Vagina (tissue), 2 donors: ENCODE results near the gene ROCK2.

Experiments used
- POLR2A ChIP-seq, 2 donors: fragments of 450-650 bp; IDR thresholded peaks; one replicate each; pipeline ENCODE4 v1.6.1; 2017; ENCODE audit warnings: antibody characterized with exemption in 2 of 2, mild to moderate bottlenecking in 2 of 2, moderate library complexity in 2 of 2
- POLR2AphosphoS5 ChIP-seq, 2 donors: sonication (generic); formaldehyde crosslinking; IDR thresholded peaks; one replicate each; pipeline ENCODE4 v1.9.0; 2017; ENCODE audit warnings: antibody characterized with exemption in 2 of 2, mild to moderate bottlenecking in 2 of 2, low read depth in 1 of 2; ENCODE audit not compliant: insufficient read depth in 1 of 2
- TF ChIP-seq, protein P1 (sequence below), 3 experiments: fragments of 450-650 bp in 2 of 3; fragments of 200-600 bp in 1 of 3; sonication (generic) in 1 of 3; IDR thresholded peaks; one replicate each; pipeline ENCODE4 v1.5.1; 2017 to 2019; ENCODE audit warnings: antibody characterized with exemption in 3 of 3, mild to moderate bottlenecking in 2 of 3, moderate library complexity in 2 of 3

DNA sequence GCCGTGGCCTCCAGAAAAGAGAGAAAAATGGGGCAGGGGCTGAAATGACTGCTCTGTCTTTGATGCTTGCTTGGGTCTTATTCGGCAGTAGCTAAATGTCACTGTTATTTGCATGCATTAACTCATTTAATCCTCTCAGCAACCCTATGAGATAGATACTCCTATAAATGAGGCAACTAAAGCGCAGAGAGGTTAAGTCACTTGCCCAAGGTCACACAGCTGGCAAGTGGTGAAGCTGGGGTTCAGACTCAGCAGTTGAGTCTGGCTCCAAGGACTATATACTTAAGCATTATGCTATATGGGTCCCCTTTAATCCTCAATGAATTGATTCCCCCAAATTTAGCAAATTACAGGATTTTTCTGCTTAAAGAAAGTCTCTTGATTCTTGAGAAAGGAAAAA lies 198.4 kb downstream of the ROCK2 start:
- TF ChIP-seq, protein P1, sequence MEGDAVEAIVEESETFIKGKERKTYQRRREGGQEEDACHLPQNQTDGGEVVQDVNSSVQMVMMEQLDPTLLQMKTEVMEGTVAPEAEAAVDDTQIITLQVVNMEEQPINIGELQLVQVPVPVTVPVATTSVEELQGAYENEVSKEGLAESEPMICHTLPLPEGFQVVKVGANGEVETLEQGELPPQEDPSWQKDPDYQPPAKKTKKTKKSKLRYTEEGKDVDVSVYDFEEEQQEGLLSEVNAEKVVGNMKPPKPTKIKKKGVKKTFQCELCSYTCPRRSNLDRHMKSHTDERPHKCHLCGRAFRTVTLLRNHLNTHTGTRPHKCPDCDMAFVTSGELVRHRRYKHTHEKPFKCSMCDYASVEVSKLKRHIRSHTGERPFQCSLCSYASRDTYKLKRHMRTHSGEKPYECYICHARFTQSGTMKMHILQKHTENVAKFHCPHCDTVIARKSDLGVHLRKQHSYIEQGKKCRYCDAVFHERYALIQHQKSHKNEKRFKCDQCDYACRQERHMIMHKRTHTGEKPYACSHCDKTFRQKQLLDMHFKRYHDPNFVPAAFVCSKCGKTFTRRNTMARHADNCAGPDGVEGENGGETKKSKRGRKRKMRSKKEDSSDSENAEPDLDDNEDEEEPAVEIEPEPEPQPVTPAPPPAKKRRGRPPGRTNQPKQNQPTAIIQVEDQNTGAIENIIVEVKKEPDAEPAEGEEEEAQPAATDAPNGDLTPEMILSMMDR (IDR thresholded peaks at IDR 0.05) = no peak
- TF ChIP-seq POLR2A (IDR thresholded peaks at IDR 0.05) (no peak), POLR2AphosphoS5 (IDR thresholded peaks at IDR 0.05; ENCODE audit: insufficient read depth in 1 of 2, low read depth in 1 of 2) (no peak)
